Measurements from ENCODE around the gene ATP10A.

GRCh38 chr15:25848784-25849156 lies 14.4 kb downstream of the ATP10A start:
- TF ChIP-seq CTCF (IDR thresholded peaks at IDR 0.05; ENCODE audit: poor library complexity, severe bottlenecking) (no peak), POLR2AphosphoS5 (IDR thresholded peaks at IDR 0.05) (no peak), REST (IDR thresholded peaks at IDR 0.05; ENCODE audit: borderline replicate concordance) (no peak), EP300 (conservative IDR thresholded peaks at IDR 0.05; ENCODE audit: poor library complexity, severe bottlenecking) (no peak), TAF1 (IDR thresholded peaks at IDR 0.05; ENCODE audit: low read depth) (no peak), EZH2 (IDR thresholded peaks at IDR 0.05; ENCODE audit: borderline replicate concordance, insufficient read depth, low read length, poor library complexity, severe bottlenecking) (no peak), MXI1 (conservative IDR thresholded peaks at IDR 0.05; ENCODE audit: poor library complexity, severe bottlenecking) (no peak)

Measured in neural cell (in vitro differentiated cells).